ENCODE data around the gene ADAP1. TPM values are rescaled to one million over a fixed set of nuclear protein-coding genes. Genes with fewer than 3 reads are reported as not detected.

ADAP1 gene
- total RNA-seq, 1 experiment from 2014 or later, result 3.1 TPM

- no peak overlapping the region for H3K4me3 ChIP-seq (ENCODE audit: low read depth in 2 of 2, low read length in 2 of 2)
- peaks cover 6% of the 10 kb centered on the region for H3K4me1 ChIP-seq (ENCODE audit: control insufficient read depth, insufficient read depth, low read length)
- ChIA-PET POLR2A (no interaction called here), CTCF (no interaction called here)
- H3K36me3 ChIP-seq (ENCODE audit: control insufficient read depth, insufficient read depth, low read length), result no peaks in the 10 kb centered on the region
- H3K9me3 ChIP-seq (ENCODE audit: control insufficient read depth, insufficient read depth, low read depth, low read length), result peaks cover 2% of the 10 kb centered on the region; the same call in 1 of the 2 replicates
- no TSS peak for BruUV-seq (replicated peaks)
- H3K27ac ChIP-seq (ENCODE audit: low read length), result no peak overlapping the region
- ATAC-seq (peak; percentile 48; the same call in 1 of the 2 replicates), DNase-seq (ENCODE audit: low read depth, low spot score) (no peak)
- in situ Hi-C loops (cut with HindIII; ENCODE audit: low pct_unique_long_range_greater_than_20kb, low sequenced_read_pairs), result no loop called here
- no peaks in the 10 kb centered on the region; the same call in 1 of the 2 replicates for H3K27me3 ChIP-seq (ENCODE audit: control insufficient read depth, insufficient read depth, low read length)
- intact Hi-C loops (cut with micrococcal nuclease; ENCODE audit: unreplicated experiment), result no loop called here
- TF ChIP-seq SIN3A (IDR thresholded peaks at IDR 0.05; ENCODE audit: borderline replicate concordance, insufficient read depth, low read depth, low read length), result no peak
- TF ChIP-seq CTCF (IDR thresholded peaks at IDR 0.05), result no peak
- TF ChIP-seq POLR2AphosphoS5 (IDR thresholded peaks at IDR 0.05; ENCODE audit: low read depth, low read length), result no peak
- TF ChIP-seq TCF7L2 (IDR thresholded peaks at IDR 0.05; ENCODE audit: low read depth, low read length), result no peak
- TF ChIP-seq REST (IDR thresholded peaks at IDR 0.05; ENCODE audit: insufficient read depth in 1 of 2, low read depth in 2 of 2, low read length in 1 of 2), result no peak
Measured at GRCh38 chr7:935164-935873, 19.2 kb downstream of the ADAP1 start.

- intact Hi-C loops (cut with micrococcal nuclease; ENCODE audit: unreplicated experiment), result no loop called here
- H3K4me3 ChIP-seq (ENCODE audit: low read depth in 2 of 2, low read length in 2 of 2), result no peak overlapping the region
- no TSS peak for BruUV-seq (replicated peaks)
- no peak for TF ChIP-seq CTCF (IDR thresholded peaks at IDR 0.05)
- TF ChIP-seq POLR2AphosphoS5 (IDR thresholded peaks at IDR 0.05; ENCODE audit: low read depth, low read length), result no peak
- TF ChIP-seq REST (IDR thresholded peaks at IDR 0.05; ENCODE audit: insufficient read depth in 1 of 2, low read depth in 2 of 2, low read length in 1 of 2), result no peak
- in situ Hi-C loops (cut with HindIII; ENCODE audit: low pct_unique_long_range_greater_than_20kb, low sequenced_read_pairs), result no loop called here
- H3K36me3 ChIP-seq (ENCODE audit: control insufficient read depth, insufficient read depth, low read length), result no peaks in the 10 kb centered on the region
- no peak for DNase-seq (ENCODE audit: low read depth, low spot score)
- ATAC-seq, result no peak; the same call in 1 of the 2 replicates
- H3K4me1 ChIP-seq (ENCODE audit: control insufficient read depth, insufficient read depth, low read length), result peaks cover 6% of the 10 kb centered on the region
- ChIA-PET POLR2A (no interaction called here), CTCF (no interaction called here)
- H3K27me3 ChIP-seq (ENCODE audit: control insufficient read depth, insufficient read depth, low read length), result no peaks in the 10 kb centered on the region
- no peak overlapping the region for H3K27ac ChIP-seq (ENCODE audit: low read length)
- no peaks in the 10 kb centered on the region for H3K9me3 ChIP-seq (ENCODE audit: control insufficient read depth, insufficient read depth, low read depth, low read length)
Measured at GRCh38 chr7:934469-935163, 19.9 kb downstream of the ADAP1 start.
